T-helper 1 cell treated with Interleukin-12 subunit alpha and Interleukin-12 subunit beta and Interleukin-4 antibody, amounts not matched to agents 30 μg/mL and 1 μg/mL, for 36 hours (primary cell): ENCODE results near the gene POTEB3.
"Not testable (repeated sequence)": the region's sequence is repeated elsewhere in the genome, so short reads cannot be mapped to it uniquely, and the experiment has no call there.

Source experiments
- H3K27ac Mint-ChIP-seq: one replicate; pipeline ENCODE4 v1.8.0; 2021; ENCODE audit warnings: mild to moderate bottlenecking, mixed read lengths
- H3K27me3 Mint-ChIP-seq: one replicate; pipeline ENCODE4 v1.8.0; 2021; ENCODE audit warnings: low read depth, mixed read lengths
- H3K36me3 Mint-ChIP-seq: one replicate; pipeline ENCODE4 v1.8.0; 2021; ENCODE audit warnings: low read depth, mixed read lengths
- H3K4me1 Mint-ChIP-seq: one replicate; pipeline ENCODE4 v1.8.0; 2021; ENCODE audit warnings: low read depth, mixed read lengths
- H3K4me3 Mint-ChIP-seq: one replicate; pipeline ENCODE4 v1.8.0; 2021; ENCODE audit warnings: mild to moderate bottlenecking, moderate library complexity, mixed read lengths
- H3K9me3 Mint-ChIP-seq: one replicate; pipeline ENCODE4 v1.8.0; 2021; ENCODE audit warnings: mixed read lengths

POTEB3 gene

GRCh38 chr15:21440399-21440798 is at the start of gene POTEB3:
POTEB3 (minus strand) TSS chr15:21440499; CDS start chr15:21440011, 488 bp downstream.
- not testable (repeated sequence) for H3K4me3 Mint-ChIP-seq, H3K4me1 Mint-ChIP-seq, H3K36me3 Mint-ChIP-seq, H3K27ac Mint-ChIP-seq, H3K27me3 Mint-ChIP-seq, H3K9me3 Mint-ChIP-seq

DNA sequence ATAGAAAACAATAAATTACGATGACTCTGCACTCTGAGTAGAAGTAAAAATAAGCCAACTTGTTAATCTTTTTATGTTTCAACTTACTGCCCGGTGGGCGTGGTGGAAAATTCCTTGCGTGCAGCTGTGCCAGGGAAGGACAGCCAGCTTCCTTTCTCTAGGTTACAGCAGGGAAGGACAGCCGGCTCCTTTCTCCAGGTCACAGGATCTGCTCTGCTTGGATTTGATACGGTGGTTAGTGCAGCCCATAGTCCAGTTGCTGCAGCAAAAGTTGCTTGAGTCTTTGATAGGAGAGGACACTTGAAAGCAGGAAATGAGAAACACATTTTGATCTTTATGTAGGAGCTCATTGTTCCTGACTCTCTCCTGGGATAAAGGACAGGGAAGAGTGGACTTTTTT is 13.4 kb upstream of the POTEB3 start:
- not testable (repeated sequence) for H3K27ac Mint-ChIP-seq, H3K27me3 Mint-ChIP-seq, H3K4me1 Mint-ChIP-seq, H3K9me3 Mint-ChIP-seq, H3K4me3 Mint-ChIP-seq, H3K36me3 Mint-ChIP-seq

GRCh38 chr15:21451920-21452563 is 11.7 kb upstream of the POTEB3 start:
- not testable (repeated sequence) for H3K27ac Mint-ChIP-seq, H3K36me3 Mint-ChIP-seq

GRCh38 chr15:21451487-21451886 is 11.2 kb upstream of the POTEB3 start:
- not testable (repeated sequence) for H3K9me3 Mint-ChIP-seq, H3K27me3 Mint-ChIP-seq, H3K36me3 Mint-ChIP-seq, H3K4me1 Mint-ChIP-seq, H3K27ac Mint-ChIP-seq, H3K4me3 Mint-ChIP-seq

More at GRCh38 chr15:21451920-21452563, 11.7 kb upstream of the POTEB3 start:
- H3K4me3 Mint-ChIP-seq, H3K4me1 Mint-ChIP-seq, H3K9me3 Mint-ChIP-seq, H3K27me3 Mint-ChIP-seq: not testable (repeated sequence)

DNA sequence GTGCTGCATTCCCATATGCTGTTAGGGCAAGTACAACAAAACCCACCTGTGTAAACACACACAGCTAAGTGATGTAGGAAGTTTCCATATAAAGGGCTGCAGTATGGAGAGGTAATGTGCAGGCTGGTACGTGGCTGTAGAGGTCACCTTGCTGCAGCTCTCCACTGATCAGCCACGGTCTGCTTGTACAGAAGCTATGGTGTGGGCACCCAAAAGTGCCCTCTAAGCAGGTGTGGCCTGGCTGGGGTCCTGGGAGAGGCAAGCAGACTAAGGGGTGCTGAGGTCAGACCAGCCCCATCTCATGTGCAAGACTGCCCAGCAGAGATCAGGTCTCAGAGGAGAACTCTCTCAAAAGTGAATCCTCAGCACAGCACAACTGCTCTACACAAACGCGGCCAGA is 32.9 kb downstream of the POTEB3 start:
- not testable (repeated sequence) for H3K27me3 Mint-ChIP-seq, H3K4me3 Mint-ChIP-seq, H3K27ac Mint-ChIP-seq, H3K4me1 Mint-ChIP-seq, H3K36me3 Mint-ChIP-seq, H3K9me3 Mint-ChIP-seq

DNA sequence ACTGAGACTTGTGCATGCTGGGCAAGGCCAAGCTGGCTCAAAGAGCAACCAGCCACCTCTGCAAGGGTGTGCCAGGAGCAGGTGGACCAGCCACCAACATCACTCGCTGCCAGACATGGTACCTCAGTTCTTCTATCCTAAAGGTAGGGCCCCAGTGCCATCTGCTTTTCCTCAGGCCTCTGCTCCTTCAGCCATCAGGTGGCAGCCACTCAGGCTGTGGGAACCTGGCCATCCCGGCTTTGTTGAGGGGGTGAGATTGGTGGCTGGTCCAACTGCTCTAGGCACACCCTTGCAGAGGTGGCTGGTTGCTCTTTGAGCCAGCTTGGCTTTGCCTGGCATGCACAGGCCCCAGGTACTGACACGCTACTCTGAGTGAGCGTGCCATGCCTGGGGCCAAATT is 38.8 kb downstream of the POTEB3 start:
- not testable (repeated sequence) for H3K27me3 Mint-ChIP-seq, H3K4me3 Mint-ChIP-seq, H3K27ac Mint-ChIP-seq, H3K4me1 Mint-ChIP-seq, H3K36me3 Mint-ChIP-seq, H3K9me3 Mint-ChIP-seq

- H3K36me3 Mint-ChIP-seq, H3K4me1 Mint-ChIP-seq, H3K27ac Mint-ChIP-seq, H3K4me3 Mint-ChIP-seq, H3K27me3 Mint-ChIP-seq, H3K9me3 Mint-ChIP-seq: not testable (repeated sequence)
These were observed 41.2 kb downstream of the POTEB3 start for GRCh38 chr15:21399111-21399510.

- not testable (repeated sequence) for H3K9me3 Mint-ChIP-seq, H3K27ac Mint-ChIP-seq, H3K36me3 Mint-ChIP-seq, H3K4me1 Mint-ChIP-seq, H3K27me3 Mint-ChIP-seq, H3K4me3 Mint-ChIP-seq
These were observed 41.8 kb downstream of the POTEB3 start for GRCh38 chr15:21398511-21398910.

- H3K27me3 Mint-ChIP-seq, H3K36me3 Mint-ChIP-seq, H3K27ac Mint-ChIP-seq, H3K4me1 Mint-ChIP-seq, H3K9me3 Mint-ChIP-seq, H3K4me3 Mint-ChIP-seq: not testable (repeated sequence)
These were observed 42.6 kb downstream of the POTEB3 start for GRCh38 chr15:21397656-21398055.

- H3K4me3 Mint-ChIP-seq, H3K27me3 Mint-ChIP-seq, H3K27ac Mint-ChIP-seq, H3K9me3 Mint-ChIP-seq, H3K4me1 Mint-ChIP-seq, H3K36me3 Mint-ChIP-seq: not testable (repeated sequence)
These were observed 43.1 kb downstream of the POTEB3 start for GRCh38 chr15:21397186-21397585.

DNA sequence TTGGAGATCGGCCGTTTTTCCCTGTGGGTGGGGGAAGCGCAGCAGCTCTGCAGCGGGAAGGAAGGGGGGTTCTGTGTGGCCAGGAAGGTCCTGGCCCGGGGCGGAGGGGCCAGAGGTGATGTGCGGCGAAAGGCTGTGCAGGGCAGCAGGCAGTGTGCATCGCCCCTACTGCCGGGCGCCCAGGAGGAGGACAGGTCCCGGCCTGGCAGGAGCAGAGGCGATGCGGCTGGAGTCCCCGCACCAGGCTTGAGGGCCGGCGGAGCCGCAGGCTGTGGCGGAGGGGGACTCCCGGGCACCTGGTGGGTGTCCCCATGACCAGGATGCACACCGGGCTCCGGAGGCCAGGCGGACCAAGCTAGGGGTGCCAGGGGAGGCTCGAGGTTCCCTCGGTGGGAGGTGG is 54.3 kb downstream of the POTEB3 start:
- H3K36me3 Mint-ChIP-seq, H3K9me3 Mint-ChIP-seq, H3K27me3 Mint-ChIP-seq, H3K27ac Mint-ChIP-seq, H3K4me3 Mint-ChIP-seq, H3K4me1 Mint-ChIP-seq: not testable (repeated sequence)

DNA sequence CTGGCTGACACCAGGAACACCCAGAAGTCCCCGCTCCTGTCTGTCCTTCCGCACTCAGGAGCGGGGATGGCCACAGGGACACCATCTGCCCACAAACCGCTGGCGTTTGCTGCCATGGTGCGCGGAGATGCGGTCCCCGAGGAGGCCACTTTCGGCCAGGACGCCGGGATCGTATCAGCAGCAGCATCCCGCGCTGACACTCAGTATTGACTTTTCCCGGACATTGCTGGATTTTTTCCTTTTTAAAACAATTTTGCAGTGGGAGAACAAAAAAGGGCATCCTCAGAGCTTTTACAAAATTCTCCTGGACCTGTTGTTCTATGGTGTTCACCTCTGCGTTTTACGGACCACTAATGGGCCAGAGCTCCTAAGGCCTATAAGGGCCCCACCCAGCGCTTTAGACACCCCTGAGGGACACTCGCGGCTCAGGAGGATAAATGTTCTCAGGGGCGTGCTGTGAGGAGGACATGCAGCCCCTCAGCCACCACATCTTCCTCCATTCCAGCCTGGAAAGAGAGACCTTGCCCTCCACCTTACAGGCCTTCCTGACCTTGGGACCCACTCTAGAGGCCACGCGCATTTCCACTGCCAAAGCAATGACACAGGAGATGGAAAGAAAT is 56.3 kb downstream of the POTEB3 start:
- H3K9me3 Mint-ChIP-seq, H3K36me3 Mint-ChIP-seq, H3K27ac Mint-ChIP-seq, H3K4me3 Mint-ChIP-seq, H3K4me1 Mint-ChIP-seq, H3K27me3 Mint-ChIP-seq: not testable (repeated sequence)

DNA sequence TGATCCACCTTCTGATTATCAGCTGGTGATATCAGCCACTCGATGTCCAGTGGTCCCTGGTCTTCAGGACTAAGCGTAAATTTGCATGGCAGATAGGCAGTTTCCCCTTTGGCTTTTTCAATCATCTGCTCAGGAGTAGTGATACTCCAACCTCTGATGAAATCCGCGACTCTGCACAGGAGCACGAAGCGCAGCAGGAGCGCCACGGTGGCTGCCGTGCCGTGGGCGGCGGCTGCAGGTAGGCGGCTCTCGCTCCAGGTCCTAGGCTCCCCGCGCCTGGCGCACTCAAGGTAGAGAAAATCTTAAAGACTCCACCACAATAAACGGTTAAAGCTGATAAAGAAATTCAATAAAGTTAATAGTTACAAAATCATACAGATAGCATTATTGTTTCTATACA is 66.6 kb downstream of the POTEB3 start:
- H3K4me3 Mint-ChIP-seq = not testable (repeated sequence)

GRCh38 chr15:21369177-21369576 is 71.1 kb downstream of the POTEB3 start:
- not testable (repeated sequence) for H3K4me1 Mint-ChIP-seq, H3K27ac Mint-ChIP-seq, H3K4me3 Mint-ChIP-seq, H3K36me3 Mint-ChIP-seq, H3K9me3 Mint-ChIP-seq, H3K27me3 Mint-ChIP-seq

More for the DNA sequence above, 66.6 kb downstream of the POTEB3 start:
- H3K9me3 Mint-ChIP-seq, H3K4me1 Mint-ChIP-seq, H3K36me3 Mint-ChIP-seq, H3K27me3 Mint-ChIP-seq, H3K27ac Mint-ChIP-seq: not testable (repeated sequence)

GRCh38 chr15:21368625-21369024 is 71.7 kb downstream of the POTEB3 start:
- not testable (repeated sequence) for H3K4me3 Mint-ChIP-seq, H3K27me3 Mint-ChIP-seq, H3K27ac Mint-ChIP-seq, H3K9me3 Mint-ChIP-seq, H3K4me1 Mint-ChIP-seq, H3K36me3 Mint-ChIP-seq
